H1 (cell line): ENCODE results near the gene ADM5. TPM values are rescaled to one million over a fixed set of nuclear protein-coding genes. Genes with fewer than 3 reads are reported as not detected.

Source experiments
- BACH1 ChIP-seq: IDR thresholded peaks from 2 replicates; pipeline ENCODE4 v1.6.1; 2012; ENCODE audit warnings: low read length, improper control_type of control experiment
- BRCA1 ChIP-seq: IDR thresholded peaks from 2 replicates; pipeline ENCODE4 v1.6.1; 2012; ENCODE audit warnings: low read depth, low read length, improper control_type of control experiment
- CBX5 ChIP-seq: fragments of 300-800, 300-1000 bp; sonication (generic); IDR thresholded peaks from 2 replicates; pipeline ENCODE4 v1.7.1; 2016; ENCODE audit warnings: antibody characterized with exemption, low read length, low read depth
- EP300 ChIP-seq, 2 experiments: IDR thresholded peaks; 1 replicate in 1 of 2; 2 replicates in 1 of 2; pipeline ENCODE4 v1.6.1; 2011 to 2012; ENCODE audit warnings: low read depth in 2 of 2, low read length in 2 of 2, mild to moderate bottlenecking in 2 of 2, borderline replicate concordance in 1 of 2, inconsistent platforms in 1 of 2, moderate library complexity in 1 of 2
- EZH2 ChIP-seq: fragments of 200-600 bp; sonication (generic); IDR thresholded peaks from 2 replicates; pipeline ENCODE4 v1.7.1; 2012; ENCODE audit warnings: low read depth, mild to moderate bottlenecking, moderate library complexity, low read length, inconsistent platforms; ENCODE audit not compliant: severe bottlenecking
- HDAC2 ChIP-seq, 2 experiments: fragments of 300-600 bp in 1 of 2; sonication (generic) in 1 of 2; IDR thresholded peaks; 2 replicates each; pipeline ENCODE4 v1.6.1; 2011 to 2012; ENCODE audit warnings: low read depth in 2 of 2, low read length in 2 of 2, mild to moderate bottlenecking in 2 of 2, moderate library complexity in 2 of 2, borderline replicate concordance in 1 of 2, inconsistent platforms in 1 of 2
- KDM1A ChIP-seq: fragments of 200-600, 300-600 bp; sonication (generic); IDR thresholded peaks from 2 replicates; pipeline ENCODE4 v1.7.1; 2016; ENCODE audit warnings: mild to moderate bottlenecking, low read length, borderline replicate concordance
- POLR2A ChIP-seq, 2 experiments: IDR thresholded peaks; 1 replicate in 1 of 2; 2 replicates in 1 of 2; pipeline ENCODE4 v1.6.1; 2011; ENCODE audit warnings: low read depth in 2 of 2, low read length in 2 of 2, mild to moderate bottlenecking in 2 of 2; ENCODE audit errors: control extremely low read depth in 1 of 2
- POLR2AphosphoS5 ChIP-seq: IDR thresholded peaks from 2 replicates; pipeline ENCODE4 v1.6.1; 2011; ENCODE audit warnings: low read depth, low read length
- RBBP5 ChIP-seq: IDR thresholded peaks from 2 replicates; pipeline ENCODE4 v1.7.1; 2012; ENCODE audit warnings: low read depth, mild to moderate bottlenecking, inconsistent platforms, low read length, moderate library complexity, borderline replicate concordance
- SRF ChIP-seq: IDR thresholded peaks from 2 replicates; pipeline ENCODE4 v1.6.1; 2011; ENCODE audit warnings: mild to moderate bottlenecking, low read depth, low read length, moderate library complexity
- TAF7 ChIP-seq: optimal IDR thresholded peaks from 2 replicates; pipeline ENCODE3; 2011; ENCODE audit warnings: low read depth, mild to moderate bottlenecking, inconsistent platforms, low read length, moderate library complexity, borderline replicate concordance
- ZNF274 ChIP-seq: IDR thresholded peaks from 2 replicates; pipeline ENCODE4 v1.7.0; 2012; ENCODE audit warnings: low read length, borderline replicate concordance; ENCODE audit errors: extremely low read depth
- polyA plus RNA-seq, 7 experiments: library from polyadenylated mRNA; depleted of rRNA in 3 of 7; stranded (reverse) in 5 of 7; unstranded in 2 of 7; fragments of >200 nt in 5 of 7; fragments of 200-250 nt in 2 of 7; gene quantifications; 1 replicate in 5 of 7; 2 replicates in 1 of 7; 4 replicates in 1 of 7; pipeline versions ENCODE4 v1.2.1 to v1.2.3, GENCODE V29; 2011 to 2013; ENCODE audit warnings: missing spikeins in 2 of 7, mixed read lengths in 2 of 7
- total RNA-seq: library from RNA; stranded (reverse); fragmentation: NEBNext Ultra II Directional; extraction: Animal tissue kit (Norgen Biotek cat#: 25700); gene quantifications from 2 replicates; pipeline ENCODE4 v1.2.1, GENCODE V29; 2021
- TF ChIP-seq, protein P1 (sequence below): IDR thresholded peaks from 2 replicates; pipeline ENCODE4 v1.6.1; 2012; ENCODE audit warnings: inconsistent platforms
- TF ChIP-seq, protein P2 (sequence below): IDR thresholded peaks from 2 replicates; pipeline ENCODE4 v1.6.1; 2011; ENCODE audit warnings: low read depth, mild to moderate bottlenecking, low read length; ENCODE audit not compliant: insufficient read depth

Gene ADM5
- total and polyA plus RNA-seq, 2 of the 8 experiments (the other 6 are each of a cell fraction or from before 2014, with no cell fraction given): 2.5 to 2.6 TPM

DNA sequence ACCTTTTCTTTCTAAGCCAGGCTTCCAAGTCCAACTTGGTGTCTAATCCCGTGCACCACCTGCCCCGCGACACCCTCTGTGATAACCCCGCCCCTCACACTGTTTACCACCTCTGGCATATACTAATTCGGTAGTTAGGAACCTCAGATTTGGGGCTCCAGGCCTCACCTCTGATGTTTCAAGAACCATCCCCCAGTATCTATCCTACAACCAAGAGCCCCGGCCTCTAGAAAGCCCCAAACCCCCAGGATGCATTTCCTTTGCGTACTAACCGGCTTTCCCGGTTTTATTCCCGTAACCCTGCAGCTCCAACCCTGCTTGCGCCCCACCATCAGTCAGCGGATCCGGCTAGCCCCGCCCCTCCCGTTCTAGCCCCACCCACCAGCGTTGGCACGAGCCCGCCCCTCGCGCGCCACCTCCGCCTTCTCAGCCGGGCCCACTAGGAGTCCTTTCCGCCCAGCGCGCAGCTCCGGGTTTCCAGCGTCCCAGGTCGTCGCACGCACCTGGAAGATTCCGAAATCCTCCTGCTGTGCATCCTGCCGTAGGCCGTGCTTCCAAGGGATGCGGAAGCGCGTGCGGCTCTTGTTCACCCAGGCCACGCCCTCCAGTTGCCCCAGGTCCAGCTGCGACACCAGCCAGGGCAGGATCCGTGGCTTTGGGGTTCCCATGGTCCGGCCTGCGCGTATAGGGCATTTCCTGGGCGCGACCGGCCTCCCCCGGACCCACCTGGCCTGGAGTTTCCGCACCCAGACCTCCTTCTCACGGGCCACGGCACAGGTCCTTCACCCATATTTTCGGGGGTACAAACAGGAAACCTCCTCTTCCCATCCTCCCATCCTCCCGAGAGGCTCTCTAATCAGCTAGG is 25.0 kb upstream of the ADM5 start (continued):
- TF ChIP-seq SRF (no peak), BRCA1 (no peak), ZNF274 (no peak), BACH1 (no peak), RBBP5 (no peak), POLR2A (IDR thresholded peaks at IDR 0.05; ENCODE audit: control extremely low read depth in 1 of 2, low read depth in 2 of 2, low read length in 2 of 2) (peak; percentile 51 to 78), KDM1A (no peak; the same call in 1 of the 2 replicates), POLR2AphosphoS5 (peak; percentile 59), EZH2 (no peak), HDAC2 (IDR thresholded peaks at IDR 0.05; ENCODE audit: borderline replicate concordance in 1 of 2, low read depth in 2 of 2, low read length in 2 of 2) (no peak), EP300 (IDR thresholded peaks at IDR 0.05; ENCODE audit: borderline replicate concordance in 1 of 2, low read depth in 2 of 2, low read length in 2 of 2) (no peak), CBX5 (no peak), TAF7 (no peak)
- TF ChIP-seq, protein P1, sequence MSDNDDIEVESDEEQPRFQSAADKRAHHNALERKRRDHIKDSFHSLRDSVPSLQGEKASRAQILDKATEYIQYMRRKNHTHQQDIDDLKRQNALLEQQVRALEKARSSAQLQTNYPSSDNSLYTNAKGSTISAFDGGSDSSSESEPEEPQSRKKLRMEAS: peak; percentile 84
- TF ChIP-seq, protein P2, sequence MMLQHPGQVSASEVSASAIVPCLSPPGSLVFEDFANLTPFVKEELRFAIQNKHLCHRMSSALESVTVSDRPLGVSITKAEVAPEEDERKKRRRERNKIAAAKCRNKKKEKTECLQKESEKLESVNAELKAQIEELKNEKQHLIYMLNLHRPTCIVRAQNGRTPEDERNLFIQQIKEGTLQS: no peak
